Skin epidermis (tissue), 12 donors: ENCODE data around the gene CRLF1.
A peak's percentile ranks its signal among the peaks of the same experiment; 100 is the strongest.

Experiments used
- H3K27ac ChIP-seq, 21 experiments: fragments of 200-600 bp; sonication (generic) in 11 of 21; one replicate each; pipeline ENCODE4 v1.5.0; 2020; ENCODE audit warnings: mild to moderate bottlenecking in 3 of 21, inconsistent platforms in 2 of 21, moderate library complexity in 2 of 21
- H3K4me3 ChIP-seq, 7 experiments: fragments of 200-600 bp; sonication (generic) in 2 of 7; one replicate each; pipeline ENCODE4 v1.5.0; 2020; ENCODE audit warnings: inconsistent platforms in 2 of 7, mild to moderate bottlenecking in 2 of 7, moderate library complexity in 1 of 7

The CRLF1 gene

DNA sequence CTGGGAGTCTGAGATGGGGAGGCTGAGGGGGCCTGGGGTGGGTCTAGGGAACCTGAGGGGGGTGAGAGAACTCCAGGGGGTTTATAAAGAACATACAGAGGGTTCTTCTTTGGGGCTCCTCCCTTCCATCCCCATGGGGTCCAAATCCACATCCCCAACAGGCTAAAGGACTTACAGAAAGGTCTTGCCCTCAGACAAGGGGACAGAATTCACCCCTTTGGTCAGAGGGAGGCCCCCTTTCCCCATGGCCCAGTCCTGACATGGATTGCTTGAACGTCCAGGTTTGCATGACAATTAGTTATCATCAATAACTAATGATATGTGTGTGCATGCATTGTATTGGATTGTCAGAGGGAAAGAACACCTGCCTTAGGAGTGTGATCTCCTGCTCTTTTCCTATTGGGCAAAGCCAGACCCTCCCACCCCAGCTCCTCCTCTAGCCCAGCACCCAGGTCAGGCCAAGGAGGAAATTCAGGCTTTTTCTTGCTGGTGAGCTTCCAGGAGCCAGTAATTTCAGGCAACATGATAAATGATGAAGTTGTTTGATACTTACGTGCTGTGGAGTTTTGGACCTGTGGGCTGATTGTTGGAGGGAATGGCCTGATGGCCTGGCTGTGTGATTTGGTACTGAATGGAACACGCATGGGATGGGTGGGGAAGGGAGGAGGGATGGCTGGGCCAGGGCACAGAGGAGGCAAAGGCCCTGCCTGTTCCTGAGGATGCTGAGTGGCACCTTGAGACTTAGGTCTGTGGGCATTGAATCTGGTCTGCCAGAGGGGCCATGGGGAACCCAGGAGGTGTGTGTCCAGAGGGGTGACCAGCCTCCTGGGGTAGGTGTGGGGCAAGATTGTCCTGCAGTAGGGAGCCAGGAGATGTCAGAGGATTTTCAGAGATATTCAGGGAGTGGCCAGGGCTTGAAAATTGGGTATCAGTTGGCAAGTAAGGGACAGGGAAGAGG is 31.4 kb upstream of the CRLF1 start:
- Histone ChIP-seq H3K27ac (peak overlapping the region in 13 of 21 experiments; percentile 56 to 91 (median 85)), H3K4me3 (peak overlapping the region in 6 of 7 experiments; percentile 43 to 82 (median 73))

GRCh38 chr19:18636969-18637629 is 30.5 kb upstream of the CRLF1 start, which contains the start of gene KLHL26:
TSS of gene KLHL26 (plus strand) at chr19:18637028. CDS start at chr19:18637055, 27 bp downstream.
- Histone ChIP-seq H3K4me3 (peak within 1 kb of the TSS; percentile 43 to 82 (median 70)), H3K27ac (peak within 1 kb of the TSS in 19 of 21 experiments; percentile 37 to 91 (median 73))

GRCh38 chr19:18636183-18636968 is 29.8 kb upstream of the CRLF1 start:
- peak overlapping the region in 13 of 21 experiments; percentile 7 to 91 (median 83) for H3K27ac ChIP-seq
- peak overlapping the region; percentile 43 to 82 (median 70) for H3K4me3 ChIP-seq

- Histone ChIP-seq H3K4me3 (peak overlapping the region in 2 of 7 experiments; percentile 76 to 82), H3K27ac (peak overlapping the region in 1 of 21 experiments; percentile 86)
Observed at GRCh38 chr19:18635831-18636182, 29.2 kb upstream of the CRLF1 start.

GRCh38 chr19:18634612-18635297 is 28.2 kb upstream of the CRLF1 start:
- H3K4me3 ChIP-seq = no peak overlapping the region
- H3K27ac ChIP-seq = no peak overlapping the region

DNA sequence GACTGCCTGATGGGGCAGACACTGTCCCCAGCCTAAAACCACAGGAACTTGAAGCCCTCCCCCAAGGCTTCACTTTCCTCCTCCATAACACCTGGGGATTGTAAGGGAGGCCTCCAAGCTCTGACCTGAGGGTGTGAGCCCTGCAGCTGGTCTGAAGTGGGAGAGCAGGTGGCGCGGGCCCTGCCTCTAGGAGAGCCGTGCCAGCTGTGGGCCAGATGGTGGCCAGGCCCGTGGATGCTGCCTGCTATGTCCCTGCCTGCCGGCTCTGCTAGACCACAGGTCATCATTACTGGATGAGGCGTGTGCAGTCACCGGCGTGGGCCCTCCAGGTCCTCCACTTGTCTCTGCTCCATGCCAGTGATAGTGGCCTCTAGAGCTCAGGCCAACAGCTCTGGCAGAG is 26.7 kb upstream of the CRLF1 start:
- no peak overlapping the region for H3K4me3 ChIP-seq
- H3K27ac ChIP-seq = no peak overlapping the region

- H3K27ac ChIP-seq = no peak overlapping the region
- H3K4me3 ChIP-seq = no peak overlapping the region
Observed at GRCh38 chr19:18629166-18630088, 22.8 kb upstream of the CRLF1 start.

DNA sequence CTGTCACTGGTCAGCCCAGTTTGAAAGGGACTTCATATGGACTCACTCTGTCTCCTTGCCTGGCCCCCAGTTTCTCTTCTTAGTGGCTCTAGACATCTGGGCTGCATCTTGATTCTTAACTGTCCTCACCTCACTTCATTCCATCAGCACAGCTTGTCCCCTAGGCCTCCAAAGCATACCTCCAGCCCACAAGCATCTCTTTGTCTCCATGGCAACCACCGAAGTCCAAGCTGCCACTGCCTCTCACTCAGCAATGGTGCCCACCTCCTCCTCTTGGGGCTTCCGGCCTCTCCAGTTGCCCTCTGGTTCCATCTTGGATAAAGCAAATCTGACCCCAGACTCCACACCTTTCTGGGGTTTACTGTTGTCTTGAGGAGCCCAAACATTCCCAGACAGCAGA is 20.3 kb upstream of the CRLF1 start:
- no peak overlapping the region for H3K4me3 ChIP-seq
- H3K27ac ChIP-seq = no peak overlapping the region

DNA sequence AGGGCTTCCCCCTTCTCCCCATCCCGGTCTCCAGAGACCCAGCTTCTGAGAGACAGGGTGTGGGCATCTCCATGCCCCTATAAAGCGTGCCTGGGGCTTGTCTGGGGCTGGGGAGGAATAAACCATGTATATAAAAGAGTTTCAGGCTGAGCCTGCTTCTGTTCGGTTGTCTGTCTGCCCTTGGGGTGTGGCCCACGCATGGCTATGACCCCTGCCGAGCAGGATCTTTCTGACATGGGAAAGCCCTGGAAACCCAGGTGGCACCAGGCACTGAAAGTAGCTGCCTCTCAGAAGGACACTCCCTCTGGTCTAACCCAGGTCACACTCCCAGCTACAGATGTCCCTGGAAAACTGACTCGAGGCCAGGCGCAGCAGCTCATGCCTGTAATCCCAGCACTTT is 14.3 kb upstream of the CRLF1 start:
- H3K4me3 ChIP-seq = no peak overlapping the region
- no peak overlapping the region for H3K27ac ChIP-seq

GRCh38 chr19:18620311-18620710 is 13.7 kb upstream of the CRLF1 start:
- Histone ChIP-seq H3K27ac (no peak overlapping the region), H3K4me3 (no peak overlapping the region)

- Histone ChIP-seq H3K4me3 (no peak overlapping the region), H3K27ac (no peak overlapping the region)
Observed at GRCh38 chr19:18618236-18618635, 11.6 kb upstream of the CRLF1 start.

GRCh38 chr19:18617562-18617961 is 11.0 kb upstream of the CRLF1 start:
- H3K4me3 ChIP-seq = no peak overlapping the region
- H3K27ac ChIP-seq = no peak overlapping the region

DNA sequence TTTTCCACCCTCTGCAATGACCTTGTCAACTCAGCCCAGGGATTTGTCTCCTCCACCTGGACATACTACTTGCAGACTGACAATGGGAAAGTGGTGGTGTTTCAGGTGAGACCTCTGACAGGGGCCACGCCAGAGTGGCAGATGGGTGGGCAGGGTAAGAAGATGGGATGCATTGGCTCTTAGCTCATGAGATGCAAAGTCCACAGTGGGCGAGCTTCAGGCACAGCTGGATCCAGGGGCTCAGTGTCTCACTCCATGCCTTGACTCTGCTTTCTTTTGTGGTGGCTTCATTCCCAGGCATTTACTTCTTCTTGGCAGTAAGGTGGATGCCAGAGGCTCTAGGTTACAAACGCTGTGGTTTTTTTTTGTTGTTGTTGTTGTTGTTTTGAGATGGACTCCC is 9.4 kb upstream of the CRLF1 start:
- Histone ChIP-seq H3K4me3 (no peak overlapping the region), H3K27ac (no peak overlapping the region)

DNA sequence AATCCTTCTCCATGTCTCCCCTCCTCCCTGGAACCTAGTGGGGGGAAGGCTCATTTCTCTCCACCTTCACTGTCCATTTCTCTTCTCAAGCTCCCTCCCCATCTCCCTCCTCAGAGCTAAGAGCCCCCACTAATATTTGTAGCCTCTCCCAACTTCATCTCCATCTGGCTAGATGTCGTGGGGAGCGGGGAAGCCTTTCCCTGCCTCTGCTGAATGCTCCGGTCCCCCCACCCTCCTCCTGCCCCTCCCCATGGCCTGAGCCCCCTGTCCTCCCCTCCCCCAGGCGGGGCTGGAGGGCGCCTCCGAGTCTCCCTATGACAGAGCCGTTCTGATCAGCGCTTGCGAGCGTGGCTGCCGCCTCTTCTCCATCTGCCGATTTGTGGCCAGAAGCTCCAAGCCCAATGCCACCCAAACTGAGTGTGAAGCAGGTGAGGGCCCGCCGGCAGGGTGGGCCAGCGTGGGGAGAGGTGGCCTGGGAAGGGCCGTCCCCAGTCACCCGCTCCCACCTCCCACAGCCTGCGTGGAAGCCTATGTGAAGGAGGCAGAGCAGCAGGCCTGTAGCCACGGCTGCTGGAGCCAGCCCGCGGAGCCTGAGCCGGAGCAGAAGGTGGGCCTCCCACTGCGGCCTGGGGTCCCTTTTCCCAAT is 7.1 kb upstream of the CRLF1 start:
- Histone ChIP-seq H3K27ac (no peak overlapping the region), H3K4me3 (no peak overlapping the region)

- no peak within 1 kb of the TSS for H3K27ac ChIP-seq
- H3K4me3 ChIP-seq = peak within 1 kb of the TSS in 6 of 7 experiments; percentile 11 to 40 (median 20)
Observed at GRCh38 chr19:18612772-18613588, 6.4 kb upstream of the CRLF1 start, which contains the start of gene TMEM59L. TSS of gene TMEM59L (plus strand) at chr19:18612870. CDS start at chr19:18612959, 89 bp downstream.

DNA sequence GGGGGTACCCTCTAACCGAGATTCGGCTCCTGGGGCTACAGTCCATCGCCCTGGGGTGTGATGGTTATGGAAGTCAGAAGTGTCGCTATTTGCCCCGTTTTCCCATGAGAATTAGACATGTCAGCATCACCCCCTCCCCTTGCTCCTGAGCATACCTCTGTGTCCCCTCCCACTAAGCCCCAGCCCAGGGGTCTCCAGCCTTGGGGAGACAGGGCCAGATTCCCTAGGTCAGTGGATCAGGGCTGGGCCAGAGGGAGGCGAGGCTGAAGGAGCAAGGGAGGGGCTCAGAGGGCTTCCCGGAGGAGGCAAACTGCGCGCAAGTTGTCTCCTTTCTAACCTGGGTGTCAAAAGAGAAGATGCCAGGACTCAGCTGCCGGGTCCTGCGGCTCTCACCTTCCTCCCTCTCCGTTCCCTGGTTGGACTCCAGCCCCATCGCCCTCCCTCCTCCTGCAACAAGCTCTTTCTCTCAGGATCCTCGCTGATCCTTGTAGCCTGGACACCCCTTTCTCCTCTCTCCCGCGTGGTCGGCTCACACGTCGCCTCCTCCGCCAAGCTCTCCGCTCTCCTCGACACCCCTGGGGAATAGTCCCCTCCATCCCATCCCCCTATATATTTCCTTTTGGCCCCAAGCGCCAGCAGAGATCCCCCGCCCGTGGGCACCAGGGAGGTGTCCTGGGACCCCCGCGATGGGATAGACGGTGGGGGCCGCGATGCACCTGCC is 5.6 kb upstream of the CRLF1 start:
- no peak overlapping the region for H3K27ac ChIP-seq
- peak overlapping the region in 6 of 7 experiments; percentile 11 to 40 (median 20) for H3K4me3 ChIP-seq
